Upper lobe of left lung (tissue), 6 donors: ENCODE measurements around the gene NHP2. TPM values are rescaled to one million over a fixed set of nuclear protein-coding genes. Genes with fewer than 3 reads are reported as not detected.

ENCODE experiments used
- ATAC-seq, 2 donors: fragments of 200-7000 bp; cut with Tn5 transposase; one replicate each; pipeline ENCODE4 v1.9.1; 2022; ENCODE audit warnings: mild to moderate bottlenecking in 2 of 2, moderate library complexity in 2 of 2; ENCODE audit not compliant: low FRiP score in 2 of 2
- DNase-seq, 2 donors: peaks; one replicate each; pipeline ENCODE4 v3.0.0-alpha.2; 2019 to 2020
- H3K27ac ChIP-seq, 4 donors: fragments of 200-600 bp; sonication (generic); one replicate each; pipeline ENCODE4 v1.5.1; 2016 to 2019
- H3K27me3 ChIP-seq, 4 donors: fragments of 200-600 bp; sonication (generic); one replicate each; pipeline ENCODE4 v1.5.1; 2017 to 2019
- H3K36me3 ChIP-seq, 4 donors: fragments of 200-600 bp; sonication (generic); one replicate each; pipeline ENCODE4 v1.5.1; 2016 to 2019
- H3K4me1 ChIP-seq, 4 donors: fragments of 200-600 bp; sonication (generic); one replicate each; pipeline ENCODE4 v1.5.1; 2018 to 2019
- H3K4me3 ChIP-seq, 4 donors: fragments of 200-600 bp; sonication (generic); one replicate each; pipeline ENCODE4 v1.5.1; 2017 to 2019; ENCODE audit warnings: mild to moderate bottlenecking in 2 of 4, moderate library complexity in 1 of 4
- H3K9me3 ChIP-seq, 4 donors: fragments of 200-600 bp; sonication (generic); one replicate each; pipeline ENCODE4 v1.5.1; 2018 to 2019
- EP300 ChIP-seq, 4 donors: sonication (generic); formaldehyde crosslinking; IDR thresholded peaks; one replicate each; pipeline ENCODE4 v1.5.1; 2017; ENCODE audit warnings: antibody characterized with exemption in 4 of 4, control low read depth in 2 of 4
- POLR2A ChIP-seq, 4 donors: fragments of 450-650 bp; IDR thresholded peaks; one replicate each; pipeline ENCODE4 v1.5.1; 2016 to 2017; ENCODE audit warnings: antibody characterized with exemption in 4 of 4, mild to moderate bottlenecking in 2 of 4
- POLR2AphosphoS5 ChIP-seq, 2 donors: sonication (generic); formaldehyde crosslinking; IDR thresholded peaks; one replicate each; pipeline ENCODE4 v1.5.1; 2017; ENCODE audit warnings: antibody characterized with exemption in 2 of 2
- WGBS, 2 donors: methylation state at CpG; one replicate each; pipeline ENCODE4 v1.1.5; 2017 to 2018; 5-methylcytosine and 5-hydroxymethylcytosine counted together
- total RNA-seq, 6 donors: library from RNA; depleted of rRNA in 4 of 6; stranded (reverse); fragments of >200 nt in 4 of 6; gene quantifications; one replicate each; pipeline versions ENCODE4 v1.1.0 to v1.2.1, GENCODE V29; 2016 to 2021
- TF ChIP-seq, protein P1 (sequence below), 6 experiments: fragments of 450-650 bp in 4 of 6; fragments of 200-600 bp in 2 of 6; sonication (generic) in 2 of 6; IDR thresholded peaks; one replicate each; pipeline ENCODE4 v1.5.1; 2016 to 2019; ENCODE audit warnings: antibody characterized with exemption in 6 of 6
- donor health status: DM: no; HTN: no; CAD: no; lungs with moderate emphysema.
- donor health status: DM: no; HTN: yes; CAD: no; lungs with severe emphysema.

Gene NHP2
- total RNA-seq, 6 donors from 2014 or later: 61.0 to 117 (median 86.9) TPM

GRCh38 chr5:178193251-178193809 is 39.6 kb upstream of the NHP2 start:
- H3K27ac ChIP-seq: no peak overlapping the region
- H3K9me3 ChIP-seq: no peaks in the 10 kb centered on the region
- H3K36me3 ChIP-seq: no peaks in the 10 kb centered on the region
- ATAC-seq (no peak), DNase-seq (no peak)
- TF ChIP-seq POLR2A (IDR thresholded peaks at IDR 0.05): no peak
- TF ChIP-seq, protein P1, sequence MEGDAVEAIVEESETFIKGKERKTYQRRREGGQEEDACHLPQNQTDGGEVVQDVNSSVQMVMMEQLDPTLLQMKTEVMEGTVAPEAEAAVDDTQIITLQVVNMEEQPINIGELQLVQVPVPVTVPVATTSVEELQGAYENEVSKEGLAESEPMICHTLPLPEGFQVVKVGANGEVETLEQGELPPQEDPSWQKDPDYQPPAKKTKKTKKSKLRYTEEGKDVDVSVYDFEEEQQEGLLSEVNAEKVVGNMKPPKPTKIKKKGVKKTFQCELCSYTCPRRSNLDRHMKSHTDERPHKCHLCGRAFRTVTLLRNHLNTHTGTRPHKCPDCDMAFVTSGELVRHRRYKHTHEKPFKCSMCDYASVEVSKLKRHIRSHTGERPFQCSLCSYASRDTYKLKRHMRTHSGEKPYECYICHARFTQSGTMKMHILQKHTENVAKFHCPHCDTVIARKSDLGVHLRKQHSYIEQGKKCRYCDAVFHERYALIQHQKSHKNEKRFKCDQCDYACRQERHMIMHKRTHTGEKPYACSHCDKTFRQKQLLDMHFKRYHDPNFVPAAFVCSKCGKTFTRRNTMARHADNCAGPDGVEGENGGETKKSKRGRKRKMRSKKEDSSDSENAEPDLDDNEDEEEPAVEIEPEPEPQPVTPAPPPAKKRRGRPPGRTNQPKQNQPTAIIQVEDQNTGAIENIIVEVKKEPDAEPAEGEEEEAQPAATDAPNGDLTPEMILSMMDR (IDR thresholded peaks at IDR 0.05): no peak
- TF ChIP-seq POLR2AphosphoS5 (IDR thresholded peaks at IDR 0.05): no peak
- no peak for TF ChIP-seq EP300 (IDR thresholded peaks at IDR 0.05)
- no peaks in the 10 kb centered on the region for H3K27me3 ChIP-seq
- WGBS, 2 donors: 63 to 70% methylated on average over 8 of the region's 8 CpGs
- no peak overlapping the region for H3K4me3 ChIP-seq
- no peaks in the 10 kb centered on the region for H3K4me1 ChIP-seq

GRCh38 chr5:178192787-178193186 is 39.1 kb upstream of the NHP2 start:
- no peaks in the 10 kb centered on the region for H3K9me3 ChIP-seq
- no peak overlapping the region for H3K27ac ChIP-seq
- no peak overlapping the region for H3K4me3 ChIP-seq
- H3K4me1 ChIP-seq: no peaks in the 10 kb centered on the region
- ATAC-seq: no peak
- H3K27me3 ChIP-seq: no peaks in the 10 kb centered on the region
- no peak for DNase-seq
- 88 to 91% methylated on average over 7 of the region's 7 CpGs for WGBS, 2 donors
- no peaks in the 10 kb centered on the region for H3K36me3 ChIP-seq
- TF ChIP-seq POLR2A (IDR thresholded peaks at IDR 0.05): no peak
- no peak for TF ChIP-seq POLR2AphosphoS5 (IDR thresholded peaks at IDR 0.05)
- TF ChIP-seq EP300 (IDR thresholded peaks at IDR 0.05): no peak
- TF ChIP-seq, protein P1 (IDR thresholded peaks at IDR 0.05): no peak

DNA sequence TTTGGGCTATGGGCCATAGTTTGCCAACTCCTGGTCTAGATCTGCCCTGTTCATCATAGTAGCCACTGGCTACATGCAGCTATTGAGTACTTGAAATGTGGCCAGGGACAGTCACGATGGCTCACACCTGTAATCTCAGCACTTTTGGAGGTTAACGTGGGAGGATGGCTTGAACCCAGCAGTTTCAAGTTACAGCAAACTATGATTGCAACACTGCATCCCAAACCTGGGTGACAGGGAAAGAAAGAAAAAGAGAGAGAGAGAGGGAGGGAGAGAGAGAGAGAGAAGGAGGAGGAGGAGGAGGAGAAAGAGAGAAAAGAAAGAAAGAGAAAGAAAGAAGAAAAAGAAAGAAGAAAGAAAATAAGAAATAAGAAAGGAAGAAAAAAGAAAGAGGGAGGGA is 38.6 kb upstream of the NHP2 start:
- Histone ChIP-seq H3K27ac (no peak overlapping the region), H3K4me1 (no peaks in the 10 kb centered on the region), H3K27me3 (no peaks in the 10 kb centered on the region), H3K9me3 (no peaks in the 10 kb centered on the region), H3K36me3 (no peaks in the 10 kb centered on the region), H3K4me3 (no peak overlapping the region)
- ATAC-seq: no peak
- no peak for DNase-seq
- TF ChIP-seq, protein P1 (IDR thresholded peaks at IDR 0.05): no peak
- WGBS, 2 donors: 30 to 49% methylated on average over 2 of the region's 2 CpGs

- no peaks in the 10 kb centered on the region for H3K9me3 ChIP-seq
- no peak overlapping the region for H3K4me3 ChIP-seq
- no peaks in the 10 kb centered on the region for H3K36me3 ChIP-seq
- no peak for TF ChIP-seq POLR2AphosphoS5 (IDR thresholded peaks at IDR 0.05)
- TF ChIP-seq, protein P1 (IDR thresholded peaks at IDR 0.05): no peak
- TF ChIP-seq POLR2A (IDR thresholded peaks at IDR 0.05): no peak
- TF ChIP-seq EP300 (IDR thresholded peaks at IDR 0.05): no peak
- 80 to 84% methylated on average over 4 of the region's 4 CpGs for WGBS, 2 donors
- no peaks in the 10 kb centered on the region for H3K4me1 ChIP-seq
- no peak for ATAC-seq
- no peaks in the 10 kb centered on the region for H3K27me3 ChIP-seq
- DNase-seq: no peak
- H3K27ac ChIP-seq: no peak overlapping the region
These were observed 38.0 kb upstream of the NHP2 start for GRCh38 chr5:178191661-178192060.

DNA sequence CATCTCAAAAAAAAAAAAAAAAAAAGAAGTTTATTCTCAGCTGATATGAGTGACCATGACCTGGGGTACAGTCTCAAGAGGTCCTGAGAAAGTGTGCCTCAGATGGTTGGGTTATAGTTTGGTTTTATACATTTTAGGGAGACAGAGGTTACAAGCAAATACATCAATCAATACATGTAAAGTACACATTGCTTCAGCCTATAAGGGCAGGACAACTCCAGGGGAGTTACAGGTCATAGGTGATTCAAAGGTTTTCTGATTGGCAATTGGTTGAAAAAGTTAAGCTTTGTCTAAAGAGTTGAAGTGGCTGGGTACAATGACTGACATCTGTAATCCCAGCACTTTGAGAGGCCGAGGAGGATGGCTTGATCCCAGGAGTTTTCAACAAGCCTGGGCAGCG is 35.7 kb upstream of the NHP2 start:
- no peaks in the 10 kb centered on the region for H3K36me3 ChIP-seq
- DNase-seq (no peak), ATAC-seq (no peak)
- H3K9me3 ChIP-seq: no peaks in the 10 kb centered on the region
- H3K27ac ChIP-seq: no peak overlapping the region
- H3K4me3 ChIP-seq: no peak overlapping the region
- TF ChIP-seq, protein P1 (IDR thresholded peaks at IDR 0.05): no peak
- TF ChIP-seq POLR2A (IDR thresholded peaks at IDR 0.05) (no peak), POLR2AphosphoS5 (IDR thresholded peaks at IDR 0.05) (no peak), EP300 (IDR thresholded peaks at IDR 0.05) (no peak)
- WGBS, 2 donors: 36 to 53% methylated on average over 2 of the region's 2 CpGs
- no peaks in the 10 kb centered on the region for H3K4me1 ChIP-seq
- H3K27me3 ChIP-seq: no peaks in the 10 kb centered on the region
